B cell (primary cell): ENCODE data around the gene XYLT1. TPM values are rescaled to one million over a fixed set of nuclear protein-coding genes. Genes with fewer than 3 reads are reported as not detected.

Experiments used
- ATAC-seq: fragments of 200-7000 bp; cut with Tn5 transposase; one replicate; pipeline ENCODE4 v1.10.0; 2021; ENCODE audit warnings: low read depth, mild to moderate bottlenecking, moderate number of reproducible peaks, moderate library complexity
- CTCF ChIA-PET: fragments of 350-600 bp; sonication (Branson Sonifier 250); formaldehyde crosslinking; loops from one replicate; lab custom pipeline; 2021; ENCODE audit warnings: antibody characterized with exemption, inconsistent platforms; lab: Charles Lee
- POLR2A ChIA-PET: fragments of 350-600 bp; sonication (Branson Sonifier 250); formaldehyde crosslinking; loops from one replicate; lab custom pipeline; 2021; ENCODE audit warnings: antibody characterized with exemption; lab: Charles Lee
- DNase-seq: peaks from one replicate; pipeline ENCODE4 v3.0.0; 2013
- H2AFZ ChIP-seq: 2 replicates; pipeline ENCODE4 v1.6.1; 2012; ENCODE audit warnings: mild to moderate bottlenecking, low read depth, low read length; ENCODE audit not compliant: insufficient read depth, poor library complexity, severe bottlenecking
- H3K27ac ChIP-seq, 2 donors: 1 replicate in 1 of 2; 2 replicates in 1 of 2; pipeline ENCODE4 v1.5.1; 2012 to 2013; ENCODE audit warnings: low read length in 2 of 2, mild to moderate bottlenecking in 2 of 2, moderate library complexity in 1 of 2
- H3K27me3 ChIP-seq, 4 experiments: fragments of 200-600 bp in 1 of 4; sonication (generic) in 1 of 4; replicated peaks in 1 of 4; 1 replicate in 2 of 4; 2 replicates in 2 of 4; pipeline versions ENCODE4 v1.6.1 to v1.7.0; 2013 to 2016; ENCODE audit warnings: low read length in 3 of 4, mild to moderate bottlenecking in 2 of 4, mixed read lengths in 1 of 4, moderate library complexity in 1 of 4; ENCODE audit not compliant: insufficient read depth in 4 of 4, control insufficient read depth in 3 of 4; ENCODE audit errors: control extremely low read depth in 1 of 4
- H3K36me3 ChIP-seq, 2 experiments: replicated peaks in 1 of 2; 1 replicate in 1 of 2; 2 replicates in 1 of 2; pipeline versions ENCODE4 v1.6.1 to v1.7.1; 2013; ENCODE audit warnings: low read length in 1 of 2; ENCODE audit not compliant: insufficient read depth in 2 of 2, control insufficient read depth in 1 of 2; ENCODE audit errors: control extremely low read depth in 1 of 2, extremely low read depth in 1 of 2
- H3K4me1 ChIP-seq, 2 donors: fragments of 200-600 bp in 1 of 2; sonication (generic) in 1 of 2; 1 replicate in 1 of 2; 2 replicates in 1 of 2; pipeline versions ENCODE4 v1.5.1 to v1.6.1; 2013 to 2017; ENCODE audit warnings: low read length in 2 of 2; ENCODE audit not compliant: control insufficient read depth in 2 of 2, insufficient read depth in 2 of 2
- H3K4me2 ChIP-seq: replicated peaks from 2 replicates; pipeline ENCODE3; 2012; ENCODE audit warnings: mild to moderate bottlenecking, low read depth, low read length; ENCODE audit not compliant: poor library complexity, severe bottlenecking
- H3K4me3 ChIP-seq, 5 experiments: fragments of 200-600 bp in 1 of 5; sonication (generic) in 1 of 5; 1 replicate in 3 of 5; 2 replicates in 2 of 5; pipeline versions ENCODE4 v1.5.1 to v1.7.0; 2011 to 2016; ENCODE audit warnings: low read length in 4 of 5, mild to moderate bottlenecking in 4 of 5, low read depth in 2 of 5, control low read depth in 1 of 5, moderate library complexity in 1 of 5; ENCODE audit not compliant: insufficient read depth in 1 of 5; ENCODE audit errors: control extremely low read depth in 1 of 5, extremely low read depth in 1 of 5
- H3K79me2 ChIP-seq: fragments of 200-600 bp; sonication (generic); one replicate; pipeline ENCODE4 v1.6.0; 2016; ENCODE audit warnings: low read length; ENCODE audit not compliant: control insufficient read depth, insufficient read depth
- H3K9ac ChIP-seq: fragments of 200-600 bp; sonication (generic); 2 replicates; pipeline ENCODE4 v1.6.1; 2017; ENCODE audit warnings: mild to moderate bottlenecking, low read length, moderate library complexity
- H3K9me3 ChIP-seq, 3 donors: one replicate each; pipeline versions ENCODE4 v1.6.1 to v1.7.1; 2013; ENCODE audit warnings: low read length in 2 of 3; ENCODE audit not compliant: control insufficient read depth in 2 of 3, insufficient read depth in 1 of 3; ENCODE audit errors: control extremely low read depth in 1 of 3
- H4K20me1 ChIP-seq: 2 replicates; pipeline ENCODE4 v1.6.0; 2012; ENCODE audit warnings: mild to moderate bottlenecking, low read length; ENCODE audit not compliant: insufficient read depth, control insufficient read depth, poor library complexity, severe bottlenecking
- H3K27ac Mint-ChIP-seq: one replicate; pipeline ENCODE4 v1.8.0; 2021; ENCODE audit warnings: mixed read lengths
- H3K27me3 Mint-ChIP-seq: one replicate; pipeline ENCODE4 v1.8.0; 2021; ENCODE audit warnings: mixed read lengths
- H3K4me1 Mint-ChIP-seq: one replicate; pipeline ENCODE4 v1.8.0; 2021; ENCODE audit warnings: mixed read lengths
- H3K4me3 Mint-ChIP-seq: one replicate; pipeline ENCODE4 v1.8.0; 2021; ENCODE audit warnings: mixed read lengths
- H3K9me3 Mint-ChIP-seq: one replicate; pipeline ENCODE4 v1.8.0; 2022; ENCODE audit warnings: mixed read lengths; ENCODE audit not compliant: insufficient read depth
- EZH2 ChIP-seq: IDR thresholded peaks from 2 replicates; pipeline ENCODE4 v1.6.1; 2012; ENCODE audit warnings: borderline replicate concordance, low read depth, mild to moderate bottlenecking, moderate library complexity, low read length; ENCODE audit not compliant: insufficient read depth, poor library complexity, severe bottlenecking
- WGBS: methylation state at CpG from one replicate; pipeline ENCODE4 v1.1.5; 2013; ENCODE audit warnings: missing lambda C conversion rate; ENCODE audit not compliant: insufficient coverage; 5-methylcytosine and 5-hydroxymethylcytosine counted together
- intact Hi-C: fragments of 100-400 bp; cut with micrococcal nuclease; formaldehyde crosslinking; loops from one replicate; pipeline ENCODE4 v1.10.0; 2022
- polyA plus RNA-seq: library from polyadenylated mRNA; depleted of rRNA; stranded (reverse); fragments of >200 nt; gene quantifications from 2 replicates; pipeline ENCODE4 v1.2.3, GENCODE V29; 2012
- total RNA-seq, 2 donors: library from RNA; stranded (reverse); fragments of 120-200 nt in 1 of 2; gene quantifications; 1 replicate in 1 of 2; 2 replicates in 1 of 2; pipeline versions ENCODE4 v1.2.3 to v1.2.4, GENCODE V29; 2013 to 2022
- TF ChIP-seq, protein P1 (sequence below): fragments of 200-600 bp; IDR thresholded peaks from one replicate; pipeline ENCODE4 v1.8.0; 2022; ENCODE audit warnings: antibody characterized with exemption, mild to moderate bottlenecking

XYLT1 gene
- total and polyA plus RNA-seq, 2 donors (not counting 1 experiment from before 2014, with no cell fraction given) = 8.7 to 59.6 TPM

DNA sequence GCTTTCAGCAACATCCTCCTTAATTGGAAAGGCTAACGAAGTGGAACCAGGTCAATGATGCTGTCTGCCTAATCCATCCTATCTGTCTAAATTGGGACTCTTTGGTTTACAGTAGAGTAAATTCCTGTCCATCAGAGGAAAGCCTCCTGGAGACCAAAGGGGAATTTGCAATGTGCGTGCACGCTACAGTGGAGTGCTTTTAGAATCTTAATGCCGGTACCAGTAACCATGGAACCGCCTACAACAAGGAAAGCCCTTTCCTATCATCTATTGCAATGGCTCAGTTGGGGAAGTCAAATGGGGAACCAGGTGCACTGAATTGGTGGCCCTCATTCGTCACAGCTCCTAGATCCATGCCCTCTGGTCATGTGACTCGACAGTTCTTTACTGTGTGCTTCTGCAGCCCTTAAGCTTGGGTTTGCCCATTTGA lies 110.1 kb downstream of the XYLT1 start:
- Histone ChIP-seq H4K20me1 (no peaks in the 10 kb centered on the region), H3K4me3 (no peak overlapping the region), H3K9me3 (peaks cover 0 to 2% (median 0%) of the 10 kb centered on the region in 3 donors), H3K9ac (no peak overlapping the region), H3K27me3 (no peaks in the 10 kb centered on the region), H3K79me2 (peaks cover 100% of the 10 kb centered on the region), H3K4me1 (peaks cover 73 to 75% of the 10 kb centered on the region in 2 donors), H2AFZ (no peak overlapping the region), H3K4me2 (peak overlapping the region; percentile 57), H3K36me3 (peaks cover 0 to 11% of the 10 kb centered on the region in 2 experiments), H3K27ac (peak overlapping the region; percentile 34 to 69)
- DNase-seq = peak; percentile 85
- Mint-ChIP-seq H3K4me3 (peak overlapping the region; percentile 48), H3K9me3 (no peaks in the 10 kb centered on the region), H3K4me1 (peaks cover 78% of the 10 kb centered on the region), H3K27me3 (no peaks in the 10 kb centered on the region), H3K27ac (peak overlapping the region; percentile 78)
- WGBS = 54% methylated on average over 3 of the region's 7 CpGs
- intact Hi-C loops = loop anchor here (1.0 to 10.0 kb wide), 3 partner anchors 9 to 346 kb away; no protein-coding TSS in a partner anchor
- ChIA-PET CTCF (interaction anchor here (0.9 to 1.7 kb wide), 4 partner anchors 9 to 108 kb away, joined by 3 to 6 read pairs (median 4); no protein-coding TSS in a partner anchor), POLR2A (no interaction called here)
- peak; percentile 69 for ATAC-seq
- TF ChIP-seq, protein P1, sequence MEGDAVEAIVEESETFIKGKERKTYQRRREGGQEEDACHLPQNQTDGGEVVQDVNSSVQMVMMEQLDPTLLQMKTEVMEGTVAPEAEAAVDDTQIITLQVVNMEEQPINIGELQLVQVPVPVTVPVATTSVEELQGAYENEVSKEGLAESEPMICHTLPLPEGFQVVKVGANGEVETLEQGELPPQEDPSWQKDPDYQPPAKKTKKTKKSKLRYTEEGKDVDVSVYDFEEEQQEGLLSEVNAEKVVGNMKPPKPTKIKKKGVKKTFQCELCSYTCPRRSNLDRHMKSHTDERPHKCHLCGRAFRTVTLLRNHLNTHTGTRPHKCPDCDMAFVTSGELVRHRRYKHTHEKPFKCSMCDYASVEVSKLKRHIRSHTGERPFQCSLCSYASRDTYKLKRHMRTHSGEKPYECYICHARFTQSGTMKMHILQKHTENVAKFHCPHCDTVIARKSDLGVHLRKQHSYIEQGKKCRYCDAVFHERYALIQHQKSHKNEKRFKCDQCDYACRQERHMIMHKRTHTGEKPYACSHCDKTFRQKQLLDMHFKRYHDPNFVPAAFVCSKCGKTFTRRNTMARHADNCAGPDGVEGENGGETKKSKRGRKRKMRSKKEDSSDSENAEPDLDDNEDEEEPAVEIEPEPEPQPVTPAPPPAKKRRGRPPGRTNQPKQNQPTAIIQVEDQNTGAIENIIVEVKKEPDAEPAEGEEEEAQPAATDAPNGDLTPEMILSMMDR = no peak
- TF ChIP-seq EZH2 = no peak

DNA sequence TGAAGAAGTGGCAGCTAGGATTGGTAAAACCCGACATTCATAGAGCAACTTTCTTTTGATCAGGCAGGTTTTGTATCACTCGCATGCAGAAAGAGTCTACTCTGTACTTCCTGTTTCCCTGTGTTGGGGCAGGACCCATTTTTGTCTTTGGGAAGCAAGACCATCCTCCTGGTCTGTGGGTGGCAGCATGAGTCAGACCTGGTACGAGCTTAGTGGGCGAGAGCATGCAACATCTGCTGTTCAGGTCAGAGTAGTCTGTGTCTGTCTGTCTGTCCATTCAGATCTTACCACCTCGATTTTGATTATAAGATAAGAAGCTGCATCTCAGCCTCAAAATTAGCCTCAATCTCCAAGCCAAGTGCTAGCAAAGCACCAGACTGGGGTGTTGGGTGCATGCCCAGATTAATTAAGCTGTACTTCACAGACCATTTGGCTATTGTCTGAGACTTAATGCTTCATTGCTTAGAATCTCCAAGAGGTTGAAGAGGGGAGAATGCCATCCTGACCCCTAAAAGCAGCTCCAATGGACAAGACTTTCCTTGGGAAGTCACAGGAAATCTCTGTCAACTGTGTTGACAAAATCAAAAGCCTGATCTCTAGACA lies 110.9 kb downstream of the XYLT1 start:
- WGBS = 0% methylated on average over 1 of the region's 5 CpGs
- peaks cover 100% of the 10 kb centered on the region for H3K79me2 ChIP-seq
- H4K20me1 ChIP-seq = no peaks in the 10 kb centered on the region
- POLR2A ChIA-PET = interaction anchor here (0.8 kb wide), 1 partner anchor 108 kb away, joined by 4 read pairs; no protein-coding TSS in a partner anchor
- H3K9ac ChIP-seq = no peak overlapping the region
- peak overlapping the region in 1 of 5 experiments; percentile 9 for H3K4me3 ChIP-seq
- Mint-ChIP-seq H3K4me3 (peak overlapping the region; percentile 47), H3K27me3 (no peaks in the 10 kb centered on the region), H3K9me3 (no peaks in the 10 kb centered on the region), H3K27ac (peak overlapping the region; percentile 78), H3K4me1 (peaks cover 71% of the 10 kb centered on the region)
- H3K27me3 ChIP-seq = no peaks in the 10 kb centered on the region
- H2AFZ ChIP-seq = no peak overlapping the region
- DNase-seq = peak; percentile 41
- CTCF ChIA-PET = interaction anchor here (0.6 to 1.7 kb wide), 4 partner anchors 57 to 124 kb away, joined by 3 to 6 read pairs (median 3); no protein-coding TSS in a partner anchor
- peak; percentile 23 for ATAC-seq
- peaks cover 65 to 67% of the 10 kb centered on the region in 2 donors for H3K4me1 ChIP-seq
- intact Hi-C loops = loop anchor here (2.0 to 10.0 kb wide), 2 partner anchors 13 to 345 kb away; no protein-coding TSS in a partner anchor
- H3K27ac ChIP-seq = peak overlapping the region; percentile 34 to 58
- H3K36me3 ChIP-seq = peaks cover 0 to 18% of the 10 kb centered on the region in 2 experiments
- no peak for TF ChIP-seq EZH2
- TF ChIP-seq, protein P1 = no peak
- H3K9me3 ChIP-seq = no peaks in the 10 kb centered on the region
- H3K4me2 ChIP-seq = peak overlapping the region; percentile 42
